Motor neuron (in vitro differentiated cells): Measurements from ENCODE around the gene SEH1L. TPM values are rescaled to one million over a fixed set of nuclear protein-coding genes. Genes with fewer than 3 reads are reported as not detected.
"Not testable (repeated sequence)": the region's sequence is repeated elsewhere in the genome, so short reads cannot be mapped to it uniquely, and the experiment has no call there.

Source experiments
- ATAC-seq, 8 experiments: fragments of 200-7000 bp; cut with Tn5 transposase; replicated peaks in 6 of 8; 2 replicates each; pipeline ENCODE4 v1.8.0; 2021; ENCODE audit warnings: mild to moderate bottlenecking in 8 of 8, moderate library complexity in 8 of 8
- H3K27ac ChIP-seq, 2 donors: fragments of 250-450 bp; sonication (Bioruptor Pico); 2 replicates each; pipeline ENCODE4 v1.9.0; 2021; ENCODE audit warnings: antibody characterized with exemption in 2 of 2, mild to moderate bottlenecking in 2 of 2, moderate library complexity in 1 of 2
- H3K4me1 ChIP-seq, 2 donors: fragments of 250-450 bp; sonication (Bioruptor Pico); replicated peaks in 1 of 2; 2 replicates each; pipeline ENCODE4 v1.6.1; 2021; ENCODE audit warnings: antibody characterized with exemption in 2 of 2, mild to moderate bottlenecking in 2 of 2, moderate library complexity in 1 of 2
- H3K4me3 ChIP-seq, 5 donors: fragments of 250-450 bp; sonication (Bioruptor Pico); 2 replicates each; pipeline ENCODE4 v1.9.0; 2021; ENCODE audit warnings: antibody characterized with exemption in 5 of 5, mild to moderate bottlenecking in 5 of 5, moderate library complexity in 4 of 5
- WGBS, 10 experiments: fragments of 450-650 bp; shearing (Covaris generic); methylation state at CpG; one replicate each; pipeline ENCODE4 v1.0.0; 2022; 5-methylcytosine and 5-hydroxymethylcytosine counted together
- in situ Hi-C, 9 experiments: fragments of 400-800 bp; cut with MboI; loops; one replicate each; pipeline ENCODE4 v1.15.0; 2021; ENCODE audit warnings: low sequenced_read_pairs in 9 of 9, low pct_unique_long_range_greater_than_20kb in 2 of 9; ENCODE audit not compliant: unreplicated experiment in 9 of 9
- total RNA-seq, 8 experiments: library from RNA; unstranded; fragments of 300-600 nt; gene quantifications; 2 replicates each; pipeline versions ENCODE4 v1.2.3 to v1.2.4, GENCODE V29; 2022

Gene SEH1L, protein sequence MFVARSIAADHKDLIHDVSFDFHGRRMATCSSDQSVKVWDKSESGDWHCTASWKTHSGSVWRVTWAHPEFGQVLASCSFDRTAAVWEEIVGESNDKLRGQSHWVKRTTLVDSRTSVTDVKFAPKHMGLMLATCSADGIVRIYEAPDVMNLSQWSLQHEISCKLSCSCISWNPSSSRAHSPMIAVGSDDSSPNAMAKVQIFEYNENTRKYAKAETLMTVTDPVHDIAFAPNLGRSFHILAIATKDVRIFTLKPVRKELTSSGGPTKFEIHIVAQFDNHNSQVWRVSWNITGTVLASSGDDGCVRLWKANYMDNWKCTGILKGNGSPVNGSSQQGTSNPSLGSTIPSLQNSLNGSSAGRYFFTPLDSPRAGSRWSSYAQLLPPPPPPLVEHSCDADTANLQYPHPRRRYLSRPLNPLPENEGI
- total RNA-seq: 10 to 100 TPM; 11.9 to 51.6 (median 22.5) TPM

DNA sequence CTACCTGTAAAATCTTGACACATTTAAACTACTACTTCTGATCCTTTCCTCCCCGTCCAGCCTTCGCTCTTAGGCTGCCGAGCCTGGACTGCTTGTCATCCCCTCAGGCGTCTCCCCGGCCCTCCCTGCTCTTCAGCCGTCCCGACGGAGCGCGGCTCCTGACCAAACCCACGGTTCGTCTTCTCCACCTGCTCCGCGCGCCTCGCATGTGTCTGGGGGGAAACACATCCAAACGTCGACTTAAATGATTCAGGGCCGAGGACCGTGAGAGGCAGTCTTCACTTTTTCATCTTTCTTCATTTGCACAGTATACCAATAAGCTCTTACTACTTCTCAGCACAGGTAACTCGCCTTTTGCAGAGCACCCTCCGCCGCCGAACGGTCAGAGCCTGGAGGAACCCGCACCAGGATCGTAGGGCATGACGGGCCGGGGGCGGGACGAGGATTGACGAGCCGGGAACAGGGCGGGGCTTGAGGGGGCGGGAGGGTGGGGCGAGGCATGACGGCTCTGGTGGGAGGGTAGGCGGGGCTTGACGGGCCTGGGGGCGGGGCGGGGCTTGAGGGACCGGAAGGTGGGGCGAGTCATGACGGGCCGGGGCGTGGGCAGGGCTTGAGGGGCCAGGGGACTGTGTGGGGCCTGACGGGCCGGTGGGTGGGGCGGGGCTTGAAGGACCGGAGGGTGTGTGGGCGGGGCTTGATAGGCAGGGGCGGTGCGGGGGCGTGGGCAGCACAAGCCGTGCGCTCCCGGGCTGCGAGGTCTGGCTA is at the start of gene SEH1L:
TSS of gene SEH1L (plus strand) at position 727 of the 765 bp plus-strand sequence. CDS start 111 bp downstream, outside the sequence.
- Histone ChIP-seq H3K4me1 (peaks cover 5 to 11% of the 10 kb centered on the region in 2 donors), H3K27ac (peak within 1 kb of the TSS; percentile 93 to 97), H3K4me3 (peak within 1 kb of the TSS; percentile 63 to 92 (median 84))
- WGBS, 10 experiments: 0 to 3% (median 0%) methylated on average over 2 to 17 of the region's 58 CpGs; no CpG with 5 or more reads in 5 of the 10 experiments
- peak; percentile 82 to 94 (median 90) for ATAC-seq
- in situ Hi-C loops: loop anchor here in 4 of 9 experiments (25.0 kb wide), 3 partner anchors 210 to 535 kb away; partner anchors contain the start of genes CEP76 (in 1 of the 4), PRELID3A (in 1 of the 4) and PSMG2 (in 1 of the 4)

DNA sequence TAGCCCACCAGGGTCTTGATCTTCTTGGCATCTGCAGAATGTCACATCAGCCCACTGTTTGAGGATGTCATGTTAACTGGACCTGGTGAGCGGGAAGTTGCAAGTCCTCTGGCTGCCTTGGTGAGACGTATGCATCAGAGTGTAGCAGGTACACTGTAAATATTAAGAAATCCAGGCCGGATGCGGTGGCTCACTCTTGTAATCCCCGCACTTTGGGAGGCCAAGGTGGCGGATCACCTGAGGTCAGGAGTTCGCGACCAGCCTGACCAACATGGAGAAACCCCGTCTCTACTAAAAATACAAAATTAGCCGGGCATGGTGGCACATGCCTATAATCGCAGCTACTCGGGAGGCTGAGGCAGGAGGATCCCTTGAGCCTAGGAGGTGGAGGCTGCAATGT is 46.6 kb upstream of the SEH1L start:
- H3K4me3 ChIP-seq, in situ Hi-C loops, H3K4me1 ChIP-seq, ATAC-seq, H3K27ac ChIP-seq: not testable (repeated sequence)
- 91 to 100% (median 100%) methylated on average over 1 to 9 of the region's 12 CpGs; no CpG with 5 or more reads in 3 of the 10 experiments for WGBS, 10 experiments

GRCh38 chr18:12904012-12904516 is 43.7 kb upstream of the SEH1L start:
- H3K4me3 ChIP-seq: no peak overlapping the region
- peak; percentile 53 to 97 (median 66) for ATAC-seq
- WGBS, 10 experiments: 20 to 90% (median 74%) methylated on average over 2 to 8 of the region's 8 CpGs; no CpG with 5 or more reads in 1 of the 10 experiments
- no peak overlapping the region for H3K27ac ChIP-seq
- in situ Hi-C loops: no loop called here
- no peaks in the 10 kb centered on the region for H3K4me1 ChIP-seq

DNA sequence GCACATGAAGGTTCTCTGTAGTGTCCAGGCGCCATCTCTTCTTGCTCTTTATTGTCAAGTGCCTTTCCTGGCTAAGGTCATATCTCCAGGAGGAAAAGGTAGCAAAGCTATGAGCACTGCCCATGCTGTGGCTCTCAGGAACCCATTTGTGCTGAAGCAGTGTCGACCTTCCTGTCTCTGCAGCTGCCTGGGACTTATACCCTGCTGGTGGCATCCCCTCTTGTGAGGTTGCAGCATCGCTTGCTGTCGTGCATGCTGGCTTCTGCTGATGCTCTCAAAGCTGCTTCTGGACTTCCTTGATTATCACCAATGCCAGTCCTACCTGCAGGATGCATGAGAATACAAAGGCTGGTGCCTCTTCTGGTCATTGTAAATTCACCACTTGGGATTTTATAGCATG is 41.7 kb upstream of the SEH1L start:
- H3K4me3 ChIP-seq: no peak overlapping the region
- H3K4me1 ChIP-seq: no peaks in the 10 kb centered on the region
- in situ Hi-C loops: no loop called here
- H3K27ac ChIP-seq: no peak overlapping the region
- 23 to 95% (median 82%) methylated on average over 1 to 4 of the region's 4 CpGs; no CpG with 5 or more reads in 4 of the 10 experiments for WGBS, 10 experiments
- no peak for ATAC-seq

- ATAC-seq: no peak
- H3K27ac ChIP-seq: no peak overlapping the region
- no peak overlapping the region for H3K4me3 ChIP-seq
- in situ Hi-C loops: no loop called here
- 70 to 100% methylated on average over 1 to 2 of the region's 10 CpGs; no CpG with 5 or more reads in 8 of the 10 experiments for WGBS, 10 experiments
- H3K4me1 ChIP-seq: no peaks in the 10 kb centered on the region
Measured at GRCh38 chr18:12906773-12907172, 41.0 kb upstream of the SEH1L start.

DNA sequence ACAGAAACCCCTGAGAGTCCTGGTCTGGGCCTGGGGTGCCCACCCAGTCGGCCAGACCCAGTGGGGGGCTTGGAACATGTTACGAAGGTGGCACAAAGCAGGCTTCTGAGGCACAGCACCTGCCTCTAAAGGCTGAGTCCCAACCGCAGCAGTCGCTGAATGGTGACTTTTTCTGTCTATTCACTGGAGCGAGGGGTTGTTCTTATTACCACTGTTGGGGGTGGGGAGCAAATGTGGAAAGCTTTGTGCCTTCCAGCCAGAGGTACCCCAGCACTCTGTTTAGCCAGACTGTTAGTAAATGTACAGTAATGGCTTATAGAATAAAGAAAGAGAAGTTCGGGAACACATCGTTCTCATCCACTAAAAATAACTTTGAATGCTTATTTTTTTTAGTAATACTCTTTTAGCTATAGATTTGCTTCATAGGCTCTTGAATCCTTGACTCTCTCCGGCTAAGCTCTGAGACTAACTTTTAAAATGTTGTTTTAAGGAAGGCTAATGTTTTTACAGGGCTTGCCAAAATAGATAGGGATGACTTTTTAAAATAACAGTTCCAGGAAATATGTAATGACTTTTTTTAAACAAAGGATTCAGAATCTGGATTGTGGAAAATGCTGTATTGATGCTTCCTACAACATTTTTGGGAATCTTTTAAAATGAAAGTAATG is 40.4 kb upstream of the SEH1L start:
- Histone ChIP-seq H3K4me3 (no peak overlapping the region), H3K4me1 (no peaks in the 10 kb centered on the region), H3K27ac (no peak overlapping the region)
- in situ Hi-C loops: no loop called here
- ATAC-seq: no peak
- 23 to 94% (median 70%) methylated on average over 1 to 6 of the region's 8 CpGs for WGBS, 10 experiments

- in situ Hi-C loops: no loop called here
- WGBS, 10 experiments: 47 to 100% (median 92%) methylated on average over 1 to 3 of the region's 4 CpGs; no CpG with 5 or more reads in 4 of the 10 experiments
- Histone ChIP-seq H3K4me1 (no peaks in the 10 kb centered on the region), H3K4me3 (no peak overlapping the region), H3K27ac (no peak overlapping the region)
- no peak for ATAC-seq
Measured at GRCh38 chr18:12908706-12909105, 39.1 kb upstream of the SEH1L start.

DNA sequence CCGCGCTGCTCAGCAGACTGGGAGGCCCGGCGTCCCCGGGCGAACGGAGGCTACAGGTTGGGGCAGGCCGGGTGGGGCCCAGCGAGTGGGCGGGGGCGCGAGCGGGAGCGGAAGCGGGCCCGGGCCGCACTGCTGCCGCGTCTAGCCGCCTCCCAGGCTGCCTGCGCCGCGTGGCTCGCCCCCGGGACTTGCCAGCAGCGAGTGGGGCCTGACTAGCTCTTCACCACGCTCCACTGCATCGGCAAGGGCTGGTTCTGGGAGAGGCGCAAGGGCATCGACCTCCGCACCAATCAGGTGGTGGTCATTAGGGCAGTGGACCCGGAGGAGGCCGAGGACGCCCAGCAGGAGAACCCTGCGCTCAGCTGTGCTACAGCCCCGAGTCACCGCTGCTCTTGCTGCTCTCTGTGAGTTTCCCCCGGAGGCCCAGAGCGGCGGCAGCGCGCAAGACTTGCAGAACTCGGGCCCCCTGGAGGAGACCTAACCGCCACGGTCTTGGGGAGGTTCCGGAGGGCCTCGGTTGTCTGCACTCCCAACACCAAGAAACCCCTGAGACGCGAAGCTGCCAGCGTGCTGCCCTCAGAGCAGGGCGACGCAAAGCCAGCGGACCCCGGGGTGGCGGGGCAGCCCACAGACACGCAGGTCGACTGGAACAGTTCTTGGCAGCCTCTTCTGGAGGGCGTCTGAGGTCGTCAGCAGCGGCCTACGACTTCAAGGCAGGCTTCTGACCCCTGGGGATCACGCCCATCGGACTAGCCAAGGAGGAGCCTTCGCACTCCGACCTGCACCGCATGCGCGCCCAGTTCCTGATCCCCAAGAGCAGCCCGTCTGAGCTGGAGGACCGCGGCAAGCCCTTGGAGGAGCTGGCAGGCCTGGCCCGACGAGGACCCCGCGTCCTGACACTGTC is 36.5 kb upstream of the SEH1L start:
- Histone ChIP-seq H3K27ac (no peak overlapping the region), H3K4me1 (no peaks in the 10 kb centered on the region), H3K4me3 (no peak overlapping the region)
- in situ Hi-C loops: no loop called here
- 0 to 94% (median 38%) methylated on average over 1 to 15 of the region's 75 CpGs; no CpG with 5 or more reads in 4 of the 10 experiments for whole genome bisulfite sequencing, 10 experiments
- ATAC-seq: peak in 5 of 8 experiments; percentile 33 to 79 (median 46)

- no peak overlapping the region for H3K27ac ChIP-seq
- ATAC-seq: no peak
- 80 to 93% (median 87%) methylated on average over 1 to 25 of the region's 75 CpGs; no CpG with 5 or more reads in 6 of the 10 experiments for WGBS, 10 experiments
- in situ Hi-C loops: no loop called here
- no peak overlapping the region for H3K4me3 ChIP-seq
- no peaks in the 10 kb centered on the region for H3K4me1 ChIP-seq
Measured at GRCh38 chr18:12911929-12912703, 35.7 kb upstream of the SEH1L start.

DNA sequence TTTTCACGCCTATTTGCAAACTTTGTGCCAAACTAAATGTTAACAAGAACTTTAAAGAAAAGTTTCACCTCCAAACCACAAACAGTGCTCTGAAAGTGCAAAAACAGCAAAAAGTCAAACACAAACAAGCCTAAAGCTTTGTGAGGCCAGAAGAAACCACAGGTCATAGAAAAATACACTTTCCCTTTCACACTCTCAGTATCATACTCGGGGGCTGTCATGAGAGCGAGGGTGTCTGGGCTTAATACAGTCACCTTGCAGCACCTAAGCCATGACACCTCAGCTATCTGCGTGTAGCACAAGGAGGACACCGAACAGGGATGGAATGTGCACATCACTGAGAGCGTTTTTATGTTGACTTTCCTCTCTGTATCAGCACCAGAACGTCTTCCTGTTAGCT is 26.6 kb upstream of the SEH1L start:
- Histone ChIP-seq H3K4me3 (no peak overlapping the region), H3K4me1 (peaks cover 0 to 3% of the 10 kb centered on the region in 2 donors), H3K27ac (no peak overlapping the region)
- ATAC-seq: no peak
- 10 to 82% (median 64%) methylated on average over 2 to 7 of the region's 7 CpGs; no CpG with 5 or more reads in 2 of the 10 experiments for WGBS, 10 experiments
- in situ Hi-C loops: loop anchor here in 1 of 9 experiments (10.0 kb wide), 1 partner anchor 186 kb away; no protein-coding TSS in a partner anchor

- in situ Hi-C loops: loop anchor here in 1 of 9 experiments (10.0 kb wide), 1 partner anchor 187 kb away; no protein-coding TSS in a partner anchor
- H3K4me3 ChIP-seq: no peak overlapping the region
- WGBS, 10 experiments: 0 to 80% (median 36%) methylated on average over 1 of the region's 1 CpG; no CpG with 5 or more reads in 2 of the 10 experiments
- peaks cover 0 to 3% of the 10 kb centered on the region in 2 donors for H3K4me1 ChIP-seq
- no peak for ATAC-seq
- H3K27ac ChIP-seq: no peak overlapping the region
Measured at GRCh38 chr18:12922266-12922665, 25.5 kb upstream of the SEH1L start.
